C4-2B (cell line): ENCODE data around the gene ATP6V1B1.

ENCODE experiments used
- H3K27ac ChIP-seq: fragments of 450-650 bp; 2 replicates; pipeline ENCODE4 v1.5.1; 2017
- ZFX ChIP-seq: fragments of 450-650 bp; IDR thresholded peaks from 2 replicates; pipeline ENCODE4 v1.6.1; 2017
- TF ChIP-seq, protein P1 (sequence below): fragments of 450-650 bp; conservative IDR thresholded peaks from 2 replicates; pipeline ENCODE4 v1.5.1; 2017; ENCODE audit warnings: mild to moderate bottlenecking

The ATP6V1B1 gene

DNA sequence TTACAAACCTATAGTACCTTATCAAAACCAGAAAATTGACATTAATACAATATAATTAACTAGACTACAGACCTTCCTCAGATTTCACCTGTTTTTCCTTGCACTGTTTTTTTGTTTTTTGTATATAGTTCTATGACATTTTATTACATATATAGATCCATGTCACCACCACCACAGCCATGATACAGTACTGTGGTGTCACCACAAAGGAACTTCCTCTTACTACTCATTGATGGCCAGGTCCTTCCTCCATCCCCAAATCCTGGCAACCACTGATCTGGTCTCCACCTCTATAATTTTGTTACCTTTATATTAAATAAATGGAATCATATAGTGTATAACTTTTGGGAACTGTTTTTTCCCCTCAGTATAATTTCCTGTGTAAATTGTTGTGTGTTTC is 19.4 kb upstream of the ATP6V1B1 start:
- no peak overlapping the region for H3K27ac ChIP-seq
- TF ChIP-seq, protein P1, sequence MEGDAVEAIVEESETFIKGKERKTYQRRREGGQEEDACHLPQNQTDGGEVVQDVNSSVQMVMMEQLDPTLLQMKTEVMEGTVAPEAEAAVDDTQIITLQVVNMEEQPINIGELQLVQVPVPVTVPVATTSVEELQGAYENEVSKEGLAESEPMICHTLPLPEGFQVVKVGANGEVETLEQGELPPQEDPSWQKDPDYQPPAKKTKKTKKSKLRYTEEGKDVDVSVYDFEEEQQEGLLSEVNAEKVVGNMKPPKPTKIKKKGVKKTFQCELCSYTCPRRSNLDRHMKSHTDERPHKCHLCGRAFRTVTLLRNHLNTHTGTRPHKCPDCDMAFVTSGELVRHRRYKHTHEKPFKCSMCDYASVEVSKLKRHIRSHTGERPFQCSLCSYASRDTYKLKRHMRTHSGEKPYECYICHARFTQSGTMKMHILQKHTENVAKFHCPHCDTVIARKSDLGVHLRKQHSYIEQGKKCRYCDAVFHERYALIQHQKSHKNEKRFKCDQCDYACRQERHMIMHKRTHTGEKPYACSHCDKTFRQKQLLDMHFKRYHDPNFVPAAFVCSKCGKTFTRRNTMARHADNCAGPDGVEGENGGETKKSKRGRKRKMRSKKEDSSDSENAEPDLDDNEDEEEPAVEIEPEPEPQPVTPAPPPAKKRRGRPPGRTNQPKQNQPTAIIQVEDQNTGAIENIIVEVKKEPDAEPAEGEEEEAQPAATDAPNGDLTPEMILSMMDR: no peak
- no peak for TF ChIP-seq ZFX

DNA sequence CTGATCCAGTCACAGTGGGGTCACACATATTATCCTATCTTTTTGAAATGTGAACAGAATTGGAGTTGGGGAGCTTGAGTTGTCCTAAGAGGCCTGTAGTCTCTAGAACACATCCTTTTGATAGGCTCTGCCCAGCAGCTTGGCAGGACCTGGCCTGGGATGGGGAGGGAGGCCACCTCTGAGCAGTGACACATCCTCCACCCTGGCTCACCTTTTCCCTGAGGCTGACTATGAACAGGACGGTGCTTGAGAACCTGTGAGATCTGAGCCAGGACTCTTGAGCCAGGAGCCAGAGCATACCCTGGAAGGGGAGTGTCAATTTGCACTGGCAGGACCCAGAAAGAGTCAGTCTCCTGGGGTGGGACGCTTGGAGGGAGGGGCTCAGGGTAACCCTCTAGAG is 17.7 kb upstream of the ATP6V1B1 start:
- no peak overlapping the region for H3K27ac ChIP-seq
- TF ChIP-seq, protein P1: no peak
- TF ChIP-seq ZFX: no peak

DNA sequence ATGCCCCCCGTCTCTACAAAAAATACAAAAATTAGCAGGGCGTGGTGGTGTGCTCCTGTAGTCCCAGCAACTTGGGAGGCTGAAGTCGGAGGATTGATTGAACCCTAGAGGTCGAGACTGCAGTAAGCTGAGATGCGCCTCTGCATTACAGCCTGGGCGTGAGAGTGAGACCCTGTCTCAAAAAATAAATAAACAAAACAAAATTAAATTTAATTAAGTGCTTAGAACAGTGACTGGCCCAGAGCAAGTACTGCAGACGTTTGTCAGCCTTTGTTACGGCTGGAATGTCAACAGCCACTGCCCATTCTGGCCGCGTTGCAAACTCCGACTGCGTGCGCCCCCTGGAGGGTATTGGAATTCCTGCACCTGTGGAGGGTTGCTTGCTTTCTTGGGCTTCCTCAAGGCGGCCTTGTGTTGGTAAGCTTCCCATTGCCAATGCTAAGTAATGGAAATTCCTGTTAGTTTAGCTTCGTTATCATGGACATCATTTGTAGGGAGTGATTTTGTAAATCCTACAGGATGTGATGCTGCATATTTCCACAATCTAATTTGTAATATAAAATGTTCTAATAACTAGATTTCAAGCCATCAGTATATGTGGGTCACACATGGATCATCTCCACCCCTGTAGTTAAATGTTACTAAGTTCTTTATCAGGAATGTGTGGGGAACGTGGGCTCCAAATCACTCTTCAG is 15.9 kb upstream of the ATP6V1B1 start:
- H3K27ac ChIP-seq: no peak overlapping the region
- TF ChIP-seq, protein P1: peak; percentile 85
- no peak for TF ChIP-seq ZFX

DNA sequence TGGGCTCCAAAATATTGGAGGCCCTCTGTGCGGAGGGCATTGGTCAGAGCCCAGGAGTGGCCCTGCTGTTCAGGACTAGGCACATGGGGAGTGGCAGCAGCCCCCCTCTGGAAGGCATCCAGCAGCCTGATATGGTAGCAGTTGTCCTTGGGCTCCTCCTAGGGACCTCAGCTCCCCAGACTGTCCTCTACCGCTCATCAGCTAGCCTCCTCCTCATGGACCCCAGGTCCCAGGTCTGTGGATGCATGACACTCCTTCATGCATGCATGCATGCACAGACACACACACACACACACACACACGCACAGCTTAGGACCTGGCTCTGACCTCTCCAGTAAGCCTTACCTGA is 15.4 kb upstream of the ATP6V1B1 start:
- TF ChIP-seq ZFX: no peak
- TF ChIP-seq, protein P1: no peak
- no peak overlapping the region for H3K27ac ChIP-seq

DNA sequence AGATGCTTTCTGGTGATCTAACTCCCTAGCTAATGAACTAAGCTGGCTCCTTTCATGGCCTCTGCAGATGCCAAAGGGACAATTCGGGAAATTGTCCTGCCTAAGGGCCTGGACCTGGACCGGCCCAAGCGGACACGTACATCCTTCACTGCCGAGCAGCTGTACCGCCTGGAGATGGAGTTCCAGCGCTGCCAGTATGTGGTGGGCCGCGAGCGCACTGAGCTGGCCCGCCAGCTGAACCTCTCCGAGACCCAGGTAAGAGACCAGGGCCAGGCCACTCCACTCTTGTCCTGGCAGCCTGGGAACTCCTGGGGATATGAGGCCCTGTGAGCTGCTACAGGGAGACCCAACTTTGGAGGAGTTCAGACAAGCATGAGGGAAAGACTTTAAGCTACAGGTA is 14.7 kb upstream of the ATP6V1B1 start:
- TF ChIP-seq ZFX: no peak
- TF ChIP-seq, protein P1: no peak

DNA sequence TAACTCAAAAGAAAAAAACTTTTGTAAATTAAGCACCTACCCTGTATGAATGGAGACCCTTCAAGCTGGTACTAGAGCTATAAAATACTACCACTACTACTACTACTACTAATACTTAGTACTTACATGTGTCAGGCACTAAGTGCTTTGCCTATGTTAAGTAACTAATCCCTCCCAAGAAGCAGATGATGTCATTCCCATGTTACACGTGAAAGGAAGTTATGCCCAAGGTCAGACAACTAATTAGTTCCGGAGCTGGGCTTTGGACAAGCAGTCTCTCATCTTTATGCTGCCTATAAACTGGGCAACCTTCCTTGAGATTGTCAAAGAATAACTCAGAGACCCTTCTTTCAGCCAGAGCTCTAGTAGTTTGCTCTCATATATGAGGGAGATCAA is 13.9 kb upstream of the ATP6V1B1 start:
- TF ChIP-seq ZFX: no peak
- no peak overlapping the region for H3K27ac ChIP-seq

More for the DNA sequence above, 14.7 kb upstream of the ATP6V1B1 start:
- no peak overlapping the region for H3K27ac ChIP-seq

DNA sequence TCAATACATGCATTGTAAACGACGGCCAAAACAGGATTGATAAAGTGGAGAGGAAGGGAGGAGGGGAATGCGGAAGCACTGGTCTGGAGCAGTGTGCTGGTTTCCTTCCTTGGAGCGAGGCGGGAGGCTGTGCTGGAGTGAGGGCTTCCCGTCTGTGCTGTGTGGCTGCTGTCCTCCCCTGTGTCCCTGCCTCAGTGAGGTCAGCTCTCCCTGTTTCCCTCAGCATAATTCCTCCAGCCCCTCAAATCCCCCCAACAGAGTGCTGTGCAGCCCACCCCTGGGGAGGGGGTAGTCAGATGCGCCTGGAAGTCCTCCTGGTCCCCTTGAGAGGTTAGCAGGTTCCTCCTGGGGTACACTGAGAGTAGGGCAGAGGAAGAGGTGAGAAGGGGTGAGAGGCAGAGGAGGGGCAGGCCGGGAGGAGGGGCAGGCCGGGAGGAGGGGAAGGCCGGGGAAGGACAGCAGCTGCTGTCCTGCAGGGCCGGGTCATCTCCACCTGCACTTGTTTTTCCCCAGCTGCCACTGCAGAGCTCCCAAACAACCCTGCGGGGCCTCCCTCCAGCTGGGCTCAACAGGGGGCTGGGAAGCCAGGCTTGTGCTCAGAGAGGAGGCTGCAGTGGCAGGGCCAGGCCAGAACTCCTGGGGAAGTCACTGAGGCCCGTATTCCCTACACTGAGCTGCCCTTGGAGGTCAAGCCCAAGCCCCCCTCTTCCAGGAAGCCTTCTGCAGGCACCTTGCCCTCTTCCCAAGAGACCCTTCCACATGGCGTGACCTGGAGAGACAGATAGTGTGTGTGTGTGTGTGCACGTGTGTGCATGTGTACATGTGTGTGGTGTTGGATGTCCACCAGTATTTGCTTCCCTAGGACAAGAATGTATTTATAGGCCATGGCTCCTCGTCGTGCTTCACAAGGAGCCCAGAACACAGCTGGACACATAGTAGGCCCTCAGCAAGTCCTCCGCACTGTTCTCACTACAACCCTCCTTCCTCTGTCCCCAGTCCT is 13.2 kb upstream of the ATP6V1B1 start:
- TF ChIP-seq ZFX: no peak
- TF ChIP-seq, protein P1: no peak
- H3K27ac ChIP-seq: no peak overlapping the region
